Lower leg skin (tissue), 4 donors: ENCODE results near the gene PLSCR4. TPM values are rescaled to one million over a fixed set of nuclear protein-coding genes. Genes with fewer than 3 reads are reported as not detected.

ENCODE experiments used
- DNase-seq, 2 donors: peaks; one replicate each; pipeline ENCODE4 v3.0.0-alpha.2; 2019; ENCODE audit warnings: low spot score in 2 of 2
- H3K4me3 ChIP-seq: fragments of 200-600 bp; sonication (generic); 2 replicates; pipeline ENCODE4 v1.5.1; 2017; ENCODE audit warnings: mild to moderate bottlenecking, low read depth; ENCODE audit not compliant: poor library complexity, severe bottlenecking
- POLR2A ChIP-seq, 2 donors: fragments of 450-650 bp; IDR thresholded peaks; one replicate each; pipeline ENCODE4 v1.6.1; 2016 to 2017; ENCODE audit warnings: antibody characterized with exemption in 2 of 2, mild to moderate bottlenecking in 1 of 2, moderate library complexity in 1 of 2
- WGBS, 2 donors: methylation state at CpG; one replicate each; pipeline ENCODE4 v1.1.5; 2018; 5-methylcytosine and 5-hydroxymethylcytosine counted together
- intact Hi-C: fragments of 100-400 bp; cut with DNase I; formaldehyde crosslinking; loops from one replicate; pipeline ENCODE4 v1.15.0; 2023; ENCODE audit warnings: low total_unique reads
- total RNA-seq, 4 donors: library from RNA; depleted of rRNA; stranded (reverse); fragments of >200 nt; gene quantifications; one replicate each; pipeline ENCODE4 v1.1.0, GENCODE V29; 2016
- TF ChIP-seq, protein P1 (sequence below), 3 donors: fragments of 450-650 bp; IDR thresholded peaks; one replicate each; pipeline ENCODE4 v1.5.1; 2016; ENCODE audit warnings: antibody characterized with exemption in 3 of 3, mild to moderate bottlenecking in 3 of 3, moderate library complexity in 2 of 3

The PLSCR4 gene
- total RNA-seq, 4 donors from 2014 or later, result 12.3 to 47.2 (median 18.4) TPM

- intact Hi-C loops, result no loop called here
- 81 to 88% methylated on average over 4 of the region's 4 CpGs for WGBS, 2 donors
- TF ChIP-seq, protein P1, sequence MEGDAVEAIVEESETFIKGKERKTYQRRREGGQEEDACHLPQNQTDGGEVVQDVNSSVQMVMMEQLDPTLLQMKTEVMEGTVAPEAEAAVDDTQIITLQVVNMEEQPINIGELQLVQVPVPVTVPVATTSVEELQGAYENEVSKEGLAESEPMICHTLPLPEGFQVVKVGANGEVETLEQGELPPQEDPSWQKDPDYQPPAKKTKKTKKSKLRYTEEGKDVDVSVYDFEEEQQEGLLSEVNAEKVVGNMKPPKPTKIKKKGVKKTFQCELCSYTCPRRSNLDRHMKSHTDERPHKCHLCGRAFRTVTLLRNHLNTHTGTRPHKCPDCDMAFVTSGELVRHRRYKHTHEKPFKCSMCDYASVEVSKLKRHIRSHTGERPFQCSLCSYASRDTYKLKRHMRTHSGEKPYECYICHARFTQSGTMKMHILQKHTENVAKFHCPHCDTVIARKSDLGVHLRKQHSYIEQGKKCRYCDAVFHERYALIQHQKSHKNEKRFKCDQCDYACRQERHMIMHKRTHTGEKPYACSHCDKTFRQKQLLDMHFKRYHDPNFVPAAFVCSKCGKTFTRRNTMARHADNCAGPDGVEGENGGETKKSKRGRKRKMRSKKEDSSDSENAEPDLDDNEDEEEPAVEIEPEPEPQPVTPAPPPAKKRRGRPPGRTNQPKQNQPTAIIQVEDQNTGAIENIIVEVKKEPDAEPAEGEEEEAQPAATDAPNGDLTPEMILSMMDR (IDR thresholded peaks at IDR 0.05), result no peak
- no peak for TF ChIP-seq POLR2A (IDR thresholded peaks at IDR 0.05)
- DNase-seq, result no peak
- no peak overlapping the region for H3K4me3 ChIP-seq
Measured at GRCh38 chr3:146269271-146269670, 18.4 kb upstream of the PLSCR4 start.

GRCh38 chr3:146268535-146269219 is 17.8 kb upstream of the PLSCR4 start:
- no peak for TF ChIP-seq POLR2A (IDR thresholded peaks at IDR 0.05)
- TF ChIP-seq, protein P1 (IDR thresholded peaks at IDR 0.05), result no peak
- H3K4me3 ChIP-seq, result no peak overlapping the region
- WGBS, 2 donors, result 91 to 92% methylated on average over 6 of the region's 6 CpGs
- intact Hi-C loops, result no loop called here
- no peak for DNase-seq

DNA sequence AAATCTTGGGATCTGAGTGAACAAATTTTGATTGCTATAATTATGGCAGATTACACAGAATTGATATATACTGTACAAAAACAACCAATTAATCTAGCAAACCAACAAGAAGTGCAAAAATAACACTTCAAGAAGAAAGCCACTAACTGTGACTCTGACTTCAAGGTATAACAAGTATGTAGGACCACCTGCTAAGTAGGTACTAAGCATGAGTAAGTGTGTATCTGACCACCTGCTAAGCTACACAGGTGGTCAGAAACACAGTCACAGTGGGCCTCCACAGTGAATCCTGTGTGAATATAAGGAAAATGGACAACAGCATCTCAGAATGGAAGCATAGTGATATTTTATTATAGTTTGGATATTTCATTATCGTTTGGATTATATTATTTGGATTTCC is 14.8 kb upstream of the PLSCR4 start:
- no peak overlapping the region for H3K4me3 ChIP-seq
- DNase-seq, result no peak
- intact Hi-C loops, result no loop called here
- WGBS, 2 donors, result 78 to 83% methylated on average over 1 of the region's 1 CpG
- TF ChIP-seq POLR2A (IDR thresholded peaks at IDR 0.05), result no peak
- TF ChIP-seq, protein P1 (IDR thresholded peaks at IDR 0.05), result no peak

GRCh38 chr3:146262371-146263110 is 11.6 kb upstream of the PLSCR4 start:
- no peak overlapping the region for H3K4me3 ChIP-seq
- intact Hi-C loops, result no loop called here
- DNase-seq, result no peak
- TF ChIP-seq, protein P1 (IDR thresholded peaks at IDR 0.05), result no peak
- no peak for TF ChIP-seq POLR2A (IDR thresholded peaks at IDR 0.05)
- WGBS, 2 donors, result 69 to 84% methylated on average over 2 of the region's 2 CpGs

GRCh38 chr3:146259880-146260589 is 9.1 kb upstream of the PLSCR4 start:
- 90 to 92% methylated on average over 5 of the region's 5 CpGs for WGBS, 2 donors
- no peak for DNase-seq
- H3K4me3 ChIP-seq, result no peak overlapping the region
- TF ChIP-seq POLR2A (IDR thresholded peaks at IDR 0.05), result no peak
- TF ChIP-seq, protein P1 (IDR thresholded peaks at IDR 0.05), result no peak
- intact Hi-C loops, result no loop called here
